Osteoblast (primary cell): ENCODE results near the gene GDF11. TPM values are rescaled to one million over a fixed set of nuclear protein-coding genes. Genes with fewer than 3 reads are reported as not detected.

Source experiments
- DNase-seq: peaks from one replicate; pipeline ENCODE4 v3.0.0; 2011; ENCODE audit warnings: low spot score, mixed read lengths; ENCODE audit not compliant: insufficient read length; ENCODE audit errors: missing footprints
- H2AFZ ChIP-seq: 2 replicates; pipeline ENCODE4 v1.6.0; 2011; ENCODE audit warnings: mild to moderate bottlenecking, low read length
- H3K27ac ChIP-seq: 2 replicates; pipeline ENCODE4 v1.5.1; 2011; ENCODE audit warnings: mild to moderate bottlenecking, low read depth, low read length, moderate library complexity
- H3K27me3 ChIP-seq: 2 replicates; pipeline ENCODE4 v1.6.0; 2012; ENCODE audit warnings: mild to moderate bottlenecking, control low read depth, inconsistent platforms, low read length, moderate library complexity; ENCODE audit not compliant: insufficient read depth
- H3K36me3 ChIP-seq: 2 replicates; pipeline ENCODE4 v1.5.1; 2011; ENCODE audit warnings: mild to moderate bottlenecking, low read length, control low read depth, moderate library complexity; ENCODE audit not compliant: insufficient read depth
- H3K4me1 ChIP-seq: 2 replicates; pipeline ENCODE4 v1.5.1; 2011; ENCODE audit warnings: mild to moderate bottlenecking, low read length, control low read depth, moderate library complexity; ENCODE audit not compliant: insufficient read depth
- H3K4me2 ChIP-seq: 2 replicates; pipeline ENCODE4 v1.6.0; 2011; ENCODE audit warnings: mild to moderate bottlenecking, low read length; ENCODE audit not compliant: insufficient read depth
- H3K4me3 ChIP-seq: fragments of 200-600 bp; sonication (generic); 3 replicates; pipeline ENCODE4 v1.5.1; 2012; ENCODE audit warnings: mild to moderate bottlenecking, low read length, inconsistent platforms; ENCODE audit not compliant: insufficient read depth
- H3K79me2 ChIP-seq: 2 replicates; pipeline ENCODE4 v1.6.0; 2012; ENCODE audit warnings: mild to moderate bottlenecking, low read length, control low read depth, inconsistent platforms; ENCODE audit not compliant: insufficient read depth
- H3K9me3 ChIP-seq: 2 replicates; pipeline ENCODE4 v1.5.1; 2011; ENCODE audit warnings: low read depth, low read length, control low read depth
- H4K20me1 ChIP-seq: 2 replicates; pipeline ENCODE4 v1.6.0; 2012; ENCODE audit warnings: mild to moderate bottlenecking, low read length, control low read depth; ENCODE audit not compliant: insufficient read depth
- CTCF ChIP-seq: IDR thresholded peaks from 2 replicates; pipeline ENCODE4 v1.5.1; 2011; ENCODE audit warnings: mild to moderate bottlenecking, low read depth, low read length, moderate library complexity; ENCODE audit errors: extremely low read depth
- total RNA-seq: library from RNA; depleted of rRNA; stranded (reverse); fragments of >200 nt; gene quantifications from 2 replicates; pipeline ENCODE4 v1.2.3, GENCODE V29; 2012

Gene GDF11
- total RNA-seq, 1 donor = 4.3 TPM

DNA sequence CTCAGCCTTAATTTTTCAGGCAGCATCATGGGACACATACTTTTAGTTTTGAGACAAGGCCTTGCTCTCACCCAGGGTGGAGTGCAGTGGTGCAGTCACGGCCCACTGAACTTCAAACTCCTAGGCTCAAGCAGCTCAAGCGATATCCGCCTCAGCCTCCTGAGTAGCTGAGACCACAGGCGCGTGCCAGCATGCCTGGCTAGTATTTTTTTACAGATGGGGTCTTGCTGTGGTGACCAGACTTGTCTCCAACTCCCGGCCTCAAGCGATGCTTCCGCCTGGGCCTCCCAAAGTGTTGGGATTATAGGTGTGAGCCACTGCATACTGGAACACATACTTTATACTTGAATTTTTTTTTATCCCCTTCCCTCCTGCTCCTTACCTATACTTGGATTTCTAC, 20.0 kb upstream of the GDF11 start:
- H3K4me2 ChIP-seq = no peak overlapping the region
- H4K20me1 ChIP-seq = peaks cover 51% of the 10 kb centered on the region
- no peaks in the 10 kb centered on the region for H3K27me3 ChIP-seq
- DNase-seq = no peak
- peaks cover 79% of the 10 kb centered on the region for H3K4me1 ChIP-seq
- TF ChIP-seq CTCF = no peak
- peaks cover 45% of the 10 kb centered on the region for H3K79me2 ChIP-seq
- H3K4me3 ChIP-seq = no peak overlapping the region
- H3K27ac ChIP-seq = no peak overlapping the region
- no peak overlapping the region for H2AFZ ChIP-seq
- peaks cover 47% of the 10 kb centered on the region for H3K36me3 ChIP-seq
- no peaks in the 10 kb centered on the region for H3K9me3 ChIP-seq

- H3K27ac ChIP-seq = no peak overlapping the region
- peaks cover 51% of the 10 kb centered on the region for H3K79me2 ChIP-seq
- no peak overlapping the region for H3K4me3 ChIP-seq
- DNase-seq = peak; percentile 47
- peaks cover 52% of the 10 kb centered on the region for H4K20me1 ChIP-seq
- H3K36me3 ChIP-seq = peaks cover 47% of the 10 kb centered on the region
- peaks cover 72% of the 10 kb centered on the region for H3K4me1 ChIP-seq
- H3K9me3 ChIP-seq = no peaks in the 10 kb centered on the region
- H3K27me3 ChIP-seq = no peaks in the 10 kb centered on the region
- H2AFZ ChIP-seq = no peak overlapping the region
- no peak for TF ChIP-seq CTCF
- no peak overlapping the region for H3K4me2 ChIP-seq
Measured at GRCh38 chr12:55723516-55724225, 19.3 kb upstream of the GDF11 start.

- Histone ChIP-seq H3K27me3 (no peaks in the 10 kb centered on the region), H3K4me3 (no peak overlapping the region), H4K20me1 (peaks cover 52% of the 10 kb centered on the region), H3K9me3 (no peaks in the 10 kb centered on the region), H3K4me2 (peak overlapping the region; percentile 88), H2AFZ (no peak overlapping the region), H3K27ac (no peak overlapping the region), H3K79me2 (peaks cover 47% of the 10 kb centered on the region), H3K36me3 (peaks cover 47% of the 10 kb centered on the region), H3K4me1 (peaks cover 67% of the 10 kb centered on the region)
- TF ChIP-seq CTCF = peak; percentile 80
- peak; percentile 91 for DNase-seq
Measured at GRCh38 chr12:55724226-55724939, 18.5 kb upstream of the GDF11 start.

DNA sequence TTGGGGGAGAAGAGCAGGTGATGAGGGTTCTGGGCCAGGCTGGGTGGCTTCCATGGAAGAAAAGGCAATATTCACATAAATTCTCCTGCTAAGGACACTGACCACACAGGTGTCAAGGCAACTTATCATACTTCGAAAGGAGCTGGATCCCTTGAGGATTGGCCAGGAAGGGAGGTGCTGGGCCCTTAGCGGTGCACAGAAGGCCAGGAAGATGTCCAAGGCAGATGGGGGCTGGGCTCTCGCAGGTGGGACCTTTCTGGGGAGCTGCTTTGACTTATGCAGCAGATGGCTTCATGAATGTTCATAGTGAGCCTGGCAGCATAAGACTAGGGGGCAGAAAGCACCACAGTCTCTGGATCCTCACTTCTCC, 18.0 kb upstream of the GDF11 start:
- Histone ChIP-seq H3K27ac (peak overlapping the region; percentile 24), H3K4me2 (peak overlapping the region; percentile 88), H3K9me3 (no peaks in the 10 kb centered on the region), H3K4me1 (peaks cover 61% of the 10 kb centered on the region), H3K27me3 (no peaks in the 10 kb centered on the region), H4K20me1 (peaks cover 52% of the 10 kb centered on the region), H3K79me2 (peaks cover 47% of the 10 kb centered on the region), H3K4me3 (no peak overlapping the region), H2AFZ (no peak overlapping the region), H3K36me3 (peaks cover 47% of the 10 kb centered on the region)
- TF ChIP-seq CTCF = no peak
- peak; percentile 31 for DNase-seq
